LHCN-M2 (cell line): ENCODE results near the gene VSIG10L2. TPM values are rescaled to one million over a fixed set of nuclear protein-coding genes. Genes with fewer than 3 reads are reported as not detected.

ENCODE experiments used
- DNase-seq: peaks from one replicate; pipeline ENCODE4 v3.0.0-alpha.2; 2012; ENCODE audit warnings: low read depth
- total RNA-seq: library from RNA; depleted of rRNA; stranded (reverse); fragments of >200 nt; gene quantifications from 2 replicates; pipeline ENCODE4 v1.2.3, GENCODE V29; 2014

VSIG10L2 gene
- total RNA-seq, 1 experiment from 2014 or later: not detected

DNA sequence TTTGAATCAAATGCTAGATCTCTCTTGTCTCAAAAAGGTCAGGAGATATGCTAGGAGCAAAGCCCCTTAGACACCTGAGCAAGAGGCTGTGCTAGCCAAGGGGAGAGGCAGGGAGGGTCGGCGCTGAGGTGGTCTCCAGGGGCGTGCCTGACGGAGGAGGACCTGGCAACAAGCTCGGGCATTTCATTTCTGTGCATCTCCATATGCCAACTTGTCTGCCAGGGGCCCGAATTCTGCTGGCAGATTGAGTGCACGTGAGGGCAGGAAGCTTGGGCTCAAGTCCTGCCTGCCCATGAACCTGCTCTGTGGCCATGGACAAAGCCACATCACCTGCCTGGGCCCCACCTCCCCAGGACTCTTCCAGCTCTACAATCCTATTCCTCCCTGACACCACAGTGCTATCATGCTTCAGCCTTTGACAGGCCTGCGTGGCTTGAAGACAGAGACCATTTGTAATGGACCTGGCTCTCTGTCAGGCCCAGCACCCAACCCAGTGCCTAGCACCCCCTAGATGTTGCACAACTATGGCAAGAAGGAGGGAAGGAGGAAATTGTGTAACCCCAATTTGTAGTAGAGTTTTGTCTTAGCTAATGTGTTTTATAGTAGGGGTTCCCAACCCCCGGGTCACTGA is 16.3 kb upstream of the VSIG10L2 start:
- DNase-seq: no peak

DNA sequence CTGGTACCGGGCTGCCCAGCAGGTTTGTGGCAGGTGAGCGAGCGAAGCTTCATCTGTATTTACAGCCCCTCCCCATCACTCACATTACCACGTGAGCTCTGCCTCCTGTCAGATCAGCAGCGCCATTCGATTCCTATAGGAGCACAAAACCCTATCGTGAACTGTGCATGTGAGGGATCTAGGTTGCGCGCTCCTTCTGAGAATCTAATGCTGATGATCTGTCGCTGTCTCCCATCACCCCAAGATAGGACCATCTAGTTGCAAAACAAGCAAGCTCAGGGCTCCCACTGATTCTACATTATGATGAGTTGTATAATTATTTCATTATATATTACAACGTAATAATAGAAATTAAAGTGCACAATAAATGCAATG is 15.8 kb upstream of the VSIG10L2 start:
- no peak for DNase-seq

DNA sequence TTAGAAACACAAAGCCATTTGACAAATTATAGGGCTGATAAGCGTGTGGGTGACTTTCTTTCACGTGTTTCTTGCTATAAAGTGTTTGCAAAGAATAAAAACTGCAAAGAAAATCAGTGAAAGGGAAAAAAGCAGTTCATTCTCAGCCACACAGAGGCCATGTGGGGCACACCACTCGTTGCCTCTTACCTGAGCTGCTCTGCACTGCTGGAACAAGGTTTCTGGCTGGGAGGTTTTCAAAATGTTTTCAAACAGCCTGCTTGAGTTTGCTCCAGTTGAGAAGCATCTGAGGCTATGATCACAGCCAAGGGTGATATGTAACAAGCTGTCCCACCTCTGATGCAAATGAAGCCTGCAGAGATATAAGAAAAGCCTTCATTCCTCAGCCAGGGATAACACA is 14.7 kb upstream of the VSIG10L2 start:
- no peak for DNase-seq

DNA sequence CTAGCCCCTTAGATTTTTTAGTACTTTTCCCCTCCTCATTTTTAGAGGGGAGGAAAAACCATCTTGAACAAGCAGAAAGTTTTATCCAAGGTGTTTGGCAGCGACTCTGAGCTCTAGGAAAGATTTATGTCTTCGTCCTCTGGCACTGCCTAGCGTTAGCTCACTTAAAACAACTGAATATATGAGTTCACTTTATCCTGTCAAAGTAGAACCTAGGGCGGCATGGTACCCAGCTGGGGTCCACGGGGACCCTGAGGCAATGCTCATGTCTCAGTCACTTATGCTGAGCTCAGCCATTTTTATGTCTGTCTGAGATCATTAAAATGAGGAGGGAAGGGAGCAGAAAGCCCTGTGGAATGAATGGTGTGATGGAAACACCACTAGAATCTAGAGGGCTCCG is 14.2 kb upstream of the VSIG10L2 start:
- no peak for DNase-seq

GRCh38 chr11:125932301-125932700 is 13.5 kb upstream of the VSIG10L2 start:
- DNase-seq: no peak

DNA sequence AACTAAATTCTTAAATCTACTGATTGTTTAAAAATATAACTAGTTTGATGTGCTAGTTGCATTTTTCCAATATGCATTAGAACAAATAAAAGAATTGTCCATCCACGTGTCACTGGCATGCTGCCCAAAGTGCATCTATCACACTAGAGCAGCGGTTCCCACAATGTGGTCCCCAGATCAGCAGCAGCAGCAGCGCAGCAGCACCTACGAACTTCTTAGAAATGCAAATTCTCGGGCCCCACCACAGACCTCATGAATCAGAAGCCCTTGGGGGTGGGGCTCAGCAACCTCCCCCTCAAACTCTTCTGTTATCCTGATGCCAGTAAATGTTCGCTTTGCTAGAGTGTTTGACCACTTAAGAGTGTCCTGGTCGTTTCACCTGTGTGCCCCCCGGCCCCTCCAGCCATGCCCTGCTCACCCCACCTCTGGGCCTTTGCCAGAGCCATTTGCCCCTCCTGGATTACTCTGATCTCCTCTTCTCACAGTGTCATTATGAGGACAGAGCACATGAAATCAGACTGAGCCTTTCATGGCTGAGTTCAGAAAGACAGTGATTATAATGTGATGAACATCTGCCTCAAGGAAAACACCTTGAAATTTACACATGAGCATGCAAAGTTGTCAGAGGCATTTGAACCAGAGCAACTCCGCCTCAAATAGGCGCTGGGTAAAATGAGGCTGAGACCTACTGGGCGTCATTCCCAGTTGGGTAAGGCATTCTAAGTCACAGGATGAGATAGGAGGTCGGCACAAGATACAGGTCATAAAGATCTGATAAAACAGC is 12.6 kb upstream of the VSIG10L2 start:
- no peak for DNase-seq

GRCh38 chr11:125934473-125934872 is 11.4 kb upstream of the VSIG10L2 start:
- DNase-seq: no peak

DNA sequence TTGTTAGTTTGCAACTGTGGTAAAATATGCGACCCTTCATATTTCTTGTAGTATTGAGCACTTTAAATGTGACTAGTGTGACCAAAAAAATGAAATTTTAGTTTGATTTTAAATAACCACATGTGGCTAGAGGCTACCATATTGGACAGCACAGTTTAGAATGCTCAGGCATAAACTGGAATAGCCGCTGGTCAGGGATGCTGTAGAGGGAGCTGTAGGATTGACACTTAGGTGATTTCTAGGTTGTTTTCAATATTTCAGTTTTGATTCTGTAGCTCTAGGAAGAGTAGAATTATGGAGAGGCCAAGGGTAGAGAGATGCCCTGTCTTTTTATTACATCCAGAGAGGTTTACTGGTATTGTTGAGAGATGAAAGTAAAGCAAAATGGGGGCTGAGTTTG is 10.8 kb upstream of the VSIG10L2 start:
- DNase-seq: no peak

- no peak for DNase-seq
Observed at GRCh38 chr11:125935618-125936199, 10.1 kb upstream of the VSIG10L2 start.

GRCh38 chr11:125938418-125938817 is 7.4 kb upstream of the VSIG10L2 start:
- DNase-seq: no peak

- no peak for DNase-seq
Observed at GRCh38 chr11:125939081-125939521, 6.7 kb upstream of the VSIG10L2 start.

DNA sequence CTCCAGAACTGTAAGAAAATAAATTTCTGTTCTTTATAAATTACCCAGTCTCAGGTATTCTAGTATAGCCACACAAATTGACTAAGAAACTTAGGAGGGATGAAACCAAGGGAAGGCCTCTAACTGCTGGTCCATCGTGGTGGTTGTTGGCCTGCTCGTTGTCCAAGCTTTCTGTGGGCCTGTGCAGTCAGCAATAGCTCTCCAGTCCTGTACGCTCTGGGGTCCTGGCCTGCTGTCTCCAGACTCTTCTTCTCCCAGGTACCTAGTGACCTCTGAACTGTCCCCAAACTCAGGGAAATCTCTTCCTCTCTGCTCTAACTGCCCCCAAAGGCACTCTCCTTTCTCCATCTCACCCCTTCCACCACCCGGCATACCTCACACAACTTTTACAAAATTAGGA is 5.7 kb upstream of the VSIG10L2 start:
- DNase-seq: no peak

DNA sequence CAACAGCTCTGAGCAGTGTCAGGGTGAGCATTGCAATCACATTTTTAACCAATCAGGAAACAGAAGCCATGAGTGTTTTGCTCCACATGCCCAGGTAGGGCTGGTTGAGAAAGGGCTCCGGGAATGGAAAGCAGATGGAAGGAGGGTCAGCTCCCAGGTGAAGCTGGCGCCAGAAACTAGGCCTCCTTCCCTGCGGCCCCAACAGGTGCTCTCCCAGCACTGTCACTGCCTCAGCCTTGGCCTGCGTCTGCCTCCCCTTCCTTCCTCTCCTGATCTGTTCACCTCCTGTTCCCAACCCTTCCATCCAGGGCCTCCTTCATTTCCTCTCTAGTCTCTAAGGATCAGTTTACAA is 4.6 kb upstream of the VSIG10L2 start:
- DNase-seq: no peak

DNA sequence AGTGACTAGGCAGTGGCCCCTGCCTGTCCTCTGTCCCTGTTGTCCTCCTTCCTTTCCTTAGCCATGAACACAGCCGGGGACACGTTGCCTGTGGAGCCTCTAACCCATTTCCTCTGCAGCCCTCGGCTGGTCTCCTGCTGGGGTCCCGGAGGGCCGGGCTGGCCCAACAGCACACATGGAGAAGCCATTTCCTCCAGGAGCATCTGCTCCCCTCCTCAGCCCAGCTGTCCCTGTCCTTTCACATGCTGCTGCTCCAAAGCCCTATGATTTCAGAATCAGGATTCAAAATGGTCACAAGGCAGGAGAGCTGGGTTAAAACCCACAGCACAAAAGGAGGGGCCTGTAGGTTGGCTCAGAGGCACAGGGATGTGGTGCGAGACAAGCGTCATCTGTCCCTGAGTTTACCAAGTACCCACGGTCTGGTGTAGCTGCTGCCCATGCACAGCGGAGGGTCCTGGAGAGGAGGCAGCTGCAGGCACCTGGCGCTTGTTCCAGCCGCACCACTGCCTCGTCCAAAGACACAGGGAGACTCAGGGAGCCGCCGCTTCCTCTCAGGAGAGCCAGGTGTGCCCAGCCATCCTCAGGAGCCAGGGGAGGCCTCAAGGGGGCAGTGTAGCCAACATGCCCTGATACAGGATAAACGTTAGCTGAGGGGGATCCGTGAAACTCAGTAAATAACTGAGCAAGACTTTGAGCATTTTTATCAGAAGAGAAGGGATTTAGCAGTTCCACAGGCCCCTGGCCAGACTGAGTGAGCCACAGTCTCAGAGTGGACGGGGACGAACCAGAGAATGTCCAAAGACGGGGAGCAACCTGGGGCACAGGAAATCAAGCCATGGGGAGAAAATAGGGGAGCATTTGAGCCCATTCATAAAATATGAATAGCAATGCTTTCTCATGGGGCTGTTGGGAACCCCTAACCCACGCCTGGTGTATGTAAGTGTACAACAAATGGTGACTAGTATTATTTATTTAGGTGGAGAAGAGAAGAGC is 3.9 kb upstream of the VSIG10L2 start:
- peak; percentile 54 for DNase-seq

GRCh38 chr11:125942771-125943428 is 2.9 kb upstream of the VSIG10L2 start:
- DNase-seq: no peak

DNA sequence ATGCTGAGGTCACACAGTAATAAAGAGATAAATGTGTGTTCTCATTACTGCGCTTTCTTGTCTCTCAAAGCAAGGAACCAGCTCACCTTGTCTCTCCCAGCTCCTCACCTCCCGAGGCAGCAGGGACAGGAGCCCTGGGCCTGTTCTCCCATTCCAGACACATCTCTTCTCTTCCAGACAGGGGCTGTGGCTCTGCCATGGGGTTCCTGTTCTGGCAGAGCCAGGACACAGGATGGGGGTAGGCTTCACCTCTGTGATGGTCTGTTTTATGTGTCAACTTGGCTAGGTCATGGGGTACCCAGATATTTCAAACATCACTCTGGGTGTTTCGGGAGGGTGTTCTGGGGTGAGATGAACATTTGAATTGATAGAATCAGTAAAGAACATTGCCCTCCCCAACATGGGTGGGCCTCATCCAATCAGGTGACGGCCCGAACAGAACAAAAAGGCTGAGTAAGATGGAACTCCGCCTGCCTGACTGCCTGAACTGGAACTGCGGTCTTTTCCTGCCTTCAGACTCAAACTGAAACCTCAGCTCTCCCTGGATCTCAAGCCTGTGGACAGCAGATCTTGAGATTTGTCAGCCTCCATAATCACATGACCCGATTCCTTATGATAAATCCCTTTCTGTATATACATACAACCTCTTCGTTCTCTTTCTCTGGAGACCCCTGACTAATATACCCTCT is 2.0 kb upstream of the VSIG10L2 start:
- no peak for DNase-seq

DNA sequence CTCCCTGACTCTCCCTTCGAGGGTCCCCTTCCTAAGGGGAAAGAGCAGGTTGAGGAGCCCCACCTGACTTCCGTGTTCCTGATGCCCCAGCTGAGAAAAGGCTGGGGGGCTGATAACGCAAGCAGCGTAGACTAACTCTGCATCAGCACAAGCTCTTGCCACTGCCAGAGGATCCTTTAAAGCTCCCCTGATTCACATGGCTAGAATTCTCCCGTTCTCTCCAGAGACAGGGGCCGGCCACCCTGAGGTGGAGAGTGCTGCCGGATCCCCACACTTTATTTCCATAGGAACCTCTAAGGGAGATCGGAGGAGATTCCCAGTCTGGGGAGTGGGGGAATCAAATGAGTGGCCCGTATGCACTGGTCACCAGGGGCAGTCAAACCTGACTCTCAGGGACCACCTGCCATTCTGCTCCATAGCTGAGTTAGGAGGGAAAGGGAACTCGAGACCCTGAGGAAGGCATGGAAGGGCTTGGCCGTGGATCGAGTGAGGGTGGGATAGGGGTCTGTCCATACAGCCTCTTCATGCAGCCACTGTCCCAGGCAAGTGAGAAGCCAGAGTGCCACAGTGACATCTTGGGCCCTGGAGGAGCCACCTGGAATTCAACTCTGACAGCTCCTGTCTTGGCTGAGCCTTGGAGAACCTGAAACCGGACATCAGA is 1.4 kb upstream of the VSIG10L2 start:
- no peak for DNase-seq

DNA sequence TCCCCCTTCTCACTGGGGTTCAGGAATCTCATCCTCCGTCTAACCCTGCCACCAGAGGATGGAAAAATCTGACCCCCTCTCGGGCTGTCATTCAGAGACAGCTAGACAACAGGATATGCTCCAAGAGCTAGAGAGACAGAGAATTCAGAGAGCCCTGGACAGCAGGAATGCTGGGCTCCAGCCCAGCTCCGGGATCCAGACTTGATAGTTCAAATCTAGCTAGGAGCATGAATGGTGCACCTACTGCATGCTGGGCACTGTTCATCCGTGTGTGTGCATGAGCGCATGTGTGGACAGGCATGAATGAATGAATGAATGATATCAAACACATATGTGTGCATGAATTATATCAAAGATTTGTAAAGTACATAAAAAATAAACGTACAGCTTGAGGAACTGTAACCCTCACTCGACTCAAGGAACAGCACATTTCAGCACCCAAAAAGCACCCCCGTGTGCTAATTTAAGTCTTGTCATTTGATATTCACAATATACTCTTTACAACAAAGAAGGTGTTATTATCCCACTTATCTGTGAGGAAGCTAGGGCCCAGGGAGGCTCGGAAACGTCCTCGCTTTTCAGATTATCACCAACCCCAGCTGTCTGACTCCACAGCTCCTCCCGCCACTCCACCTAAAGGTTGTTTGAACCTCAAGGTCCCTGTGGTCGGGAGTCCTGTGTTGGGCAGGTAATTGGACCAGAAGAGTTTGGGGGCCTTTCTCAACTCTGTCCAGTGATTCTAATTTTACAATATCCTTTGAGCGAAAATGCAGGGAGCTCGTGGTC is 640 bp upstream of the VSIG10L2 start:
- no peak for DNase-seq

DNA sequence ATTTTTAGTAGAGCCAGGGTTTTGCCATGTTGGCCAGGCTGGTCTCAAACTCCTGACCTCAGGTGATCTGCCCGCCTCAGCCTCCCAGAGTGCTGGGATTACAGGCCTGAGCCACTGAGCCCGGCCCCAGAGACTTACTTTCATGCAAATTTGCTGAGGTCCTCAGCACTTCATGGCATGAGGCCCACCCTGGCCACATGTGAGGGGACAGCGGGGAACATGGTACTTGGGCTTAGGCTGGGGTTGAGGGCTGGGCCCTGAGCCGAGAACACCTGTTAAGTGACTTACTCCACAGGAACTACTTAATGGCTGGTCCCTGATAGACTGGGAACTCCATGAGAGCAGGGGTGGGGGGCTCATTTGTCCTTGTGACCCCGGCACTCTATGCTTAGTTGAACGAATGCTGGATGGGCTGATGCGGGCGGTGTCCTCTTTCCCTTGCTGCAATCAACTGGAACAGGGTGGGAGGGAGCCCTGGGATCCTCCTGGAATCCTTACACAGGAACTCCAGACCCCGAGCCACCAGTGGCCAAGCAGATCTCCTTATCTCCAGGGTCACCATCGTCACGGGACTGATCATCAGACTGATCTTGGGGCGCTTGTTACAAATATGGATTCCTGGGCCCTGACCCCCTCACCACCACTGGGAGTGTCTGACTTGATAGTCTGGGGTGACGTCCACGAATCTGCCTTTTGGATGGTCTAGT is 1.0 kb downstream of the VSIG10L2 start:
- DNase-seq: no peak
